AG09319 (cell line): ENCODE measurements around the gene UQCRC1.

Experiments used
- DNase-seq: peaks from one replicate; pipeline ENCODE4 v3.0.0-alpha.2; 2010; ENCODE audit warnings: low read depth; ENCODE audit errors: extremely low read depth
- TF ChIP-seq, protein P1 (sequence below): IDR thresholded peaks from 2 replicates; pipeline ENCODE4 v1.5.1; 2011; ENCODE audit warnings: low read depth, mild to moderate bottlenecking, inconsistent platforms, low read length, moderate library complexity

Gene UQCRC1

DNA sequence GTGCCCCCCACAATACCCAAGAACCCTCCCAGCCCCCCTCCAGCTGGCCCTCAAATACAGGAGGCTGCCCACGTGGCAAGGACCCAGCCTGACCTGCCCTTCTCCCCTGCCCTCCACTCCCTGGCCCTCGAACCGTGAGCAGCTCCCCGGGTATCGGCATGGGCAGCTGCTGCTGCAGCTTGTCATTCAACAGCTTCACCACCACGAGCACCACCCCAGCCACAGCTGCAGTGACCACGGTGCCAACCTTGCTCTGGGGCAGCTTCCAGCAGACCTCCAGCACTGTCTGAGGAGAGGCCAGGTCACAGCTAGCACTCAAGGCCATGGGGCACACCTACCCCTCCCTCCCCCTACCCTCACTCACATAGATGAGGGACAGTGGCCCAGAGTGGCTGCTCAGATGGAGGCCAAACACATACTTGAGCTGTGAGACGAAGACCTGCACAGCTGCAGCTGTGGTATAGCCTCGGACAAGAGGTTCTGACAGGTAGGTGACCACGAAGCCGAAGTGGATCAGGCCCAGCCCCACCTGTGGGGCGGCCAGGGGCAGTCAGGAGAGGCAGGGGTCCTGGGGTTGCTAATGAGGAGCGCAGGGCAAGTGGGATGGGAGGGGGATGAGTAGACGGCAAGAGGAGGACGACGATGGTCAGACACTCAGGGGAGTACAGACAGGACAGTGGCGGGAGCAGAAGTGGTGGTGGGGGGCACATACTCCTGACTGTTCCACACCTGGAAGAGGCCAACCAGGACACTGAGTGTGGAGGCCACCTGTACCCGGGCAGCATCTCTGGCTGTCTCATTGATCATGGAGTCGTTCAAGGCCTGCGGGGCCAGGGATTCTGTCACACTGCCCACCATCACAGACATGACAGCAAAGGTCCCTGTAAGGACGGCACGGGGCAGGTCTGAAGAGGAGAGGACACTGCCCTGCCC, 22.3 kb upstream of the UQCRC1 start:
- DNase-seq: no peak

DNA sequence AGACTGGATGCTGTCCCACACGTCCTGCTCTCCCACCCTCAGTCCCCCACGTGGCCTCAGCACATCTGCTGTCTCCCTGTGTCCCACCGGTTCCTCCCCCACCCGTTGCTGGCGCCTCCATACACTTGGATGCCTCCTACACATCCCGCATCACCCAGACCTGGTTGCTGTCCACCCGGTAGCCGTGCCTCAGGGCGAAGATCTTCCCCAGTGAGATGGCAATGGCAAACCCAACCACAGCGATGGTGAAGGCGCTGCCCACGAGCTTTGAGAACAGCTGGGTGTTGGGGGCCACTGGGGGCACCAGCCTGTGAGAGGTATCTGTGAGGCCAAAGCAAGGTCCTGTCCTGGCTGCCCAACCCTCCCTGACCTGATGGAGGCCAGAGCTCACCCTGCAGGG, 21.4 kb upstream of the UQCRC1 start:
- DNase-seq: no peak
- TF ChIP-seq, protein P1, sequence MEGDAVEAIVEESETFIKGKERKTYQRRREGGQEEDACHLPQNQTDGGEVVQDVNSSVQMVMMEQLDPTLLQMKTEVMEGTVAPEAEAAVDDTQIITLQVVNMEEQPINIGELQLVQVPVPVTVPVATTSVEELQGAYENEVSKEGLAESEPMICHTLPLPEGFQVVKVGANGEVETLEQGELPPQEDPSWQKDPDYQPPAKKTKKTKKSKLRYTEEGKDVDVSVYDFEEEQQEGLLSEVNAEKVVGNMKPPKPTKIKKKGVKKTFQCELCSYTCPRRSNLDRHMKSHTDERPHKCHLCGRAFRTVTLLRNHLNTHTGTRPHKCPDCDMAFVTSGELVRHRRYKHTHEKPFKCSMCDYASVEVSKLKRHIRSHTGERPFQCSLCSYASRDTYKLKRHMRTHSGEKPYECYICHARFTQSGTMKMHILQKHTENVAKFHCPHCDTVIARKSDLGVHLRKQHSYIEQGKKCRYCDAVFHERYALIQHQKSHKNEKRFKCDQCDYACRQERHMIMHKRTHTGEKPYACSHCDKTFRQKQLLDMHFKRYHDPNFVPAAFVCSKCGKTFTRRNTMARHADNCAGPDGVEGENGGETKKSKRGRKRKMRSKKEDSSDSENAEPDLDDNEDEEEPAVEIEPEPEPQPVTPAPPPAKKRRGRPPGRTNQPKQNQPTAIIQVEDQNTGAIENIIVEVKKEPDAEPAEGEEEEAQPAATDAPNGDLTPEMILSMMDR: no peak

More for the DNA sequence above, 22.3 kb upstream of the UQCRC1 start:
- TF ChIP-seq, protein P1: no peak

DNA sequence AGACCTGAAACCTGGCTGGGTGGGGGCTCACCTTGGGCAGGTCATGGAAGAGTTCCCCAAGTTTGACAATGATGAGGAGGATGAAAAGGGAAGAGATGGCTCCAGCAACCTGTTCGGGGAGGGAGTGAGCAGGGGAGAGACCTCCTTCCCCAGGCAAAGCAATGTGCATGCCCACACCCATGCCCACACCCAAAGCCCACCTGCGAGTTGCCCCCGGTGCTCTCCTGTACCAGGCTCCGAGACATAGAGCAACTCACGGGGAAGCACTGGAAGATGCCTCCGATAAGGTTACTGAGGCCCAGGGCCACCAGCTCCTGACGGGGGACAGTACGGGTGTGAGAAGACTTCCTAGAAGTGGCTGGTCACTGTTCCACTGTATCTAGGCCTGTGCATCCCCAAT, 21.0 kb upstream of the UQCRC1 start:
- TF ChIP-seq, protein P1: no peak
- DNase-seq: no peak

DNA sequence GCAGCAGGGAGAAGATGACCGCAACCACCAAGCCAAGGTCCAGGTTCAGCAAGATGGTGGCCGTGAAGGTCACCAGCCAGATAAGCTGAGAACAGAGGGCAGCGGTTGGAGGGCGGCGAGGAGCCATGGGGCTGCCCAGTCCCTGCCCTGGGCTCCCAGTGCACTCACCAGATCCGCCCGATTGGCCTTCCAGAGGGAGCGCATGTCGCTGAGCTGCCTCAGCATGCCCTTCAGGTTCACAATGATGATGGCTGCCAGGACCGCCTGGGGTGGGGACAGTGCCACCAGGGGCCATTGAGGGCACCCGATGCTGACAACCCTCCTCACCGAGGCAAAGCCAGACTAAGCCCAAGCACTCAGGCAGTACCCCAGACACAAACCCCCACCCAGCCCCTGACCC, 20.4 kb upstream of the UQCRC1 start:
- TF ChIP-seq, protein P1: no peak
- no peak for DNase-seq

DNA sequence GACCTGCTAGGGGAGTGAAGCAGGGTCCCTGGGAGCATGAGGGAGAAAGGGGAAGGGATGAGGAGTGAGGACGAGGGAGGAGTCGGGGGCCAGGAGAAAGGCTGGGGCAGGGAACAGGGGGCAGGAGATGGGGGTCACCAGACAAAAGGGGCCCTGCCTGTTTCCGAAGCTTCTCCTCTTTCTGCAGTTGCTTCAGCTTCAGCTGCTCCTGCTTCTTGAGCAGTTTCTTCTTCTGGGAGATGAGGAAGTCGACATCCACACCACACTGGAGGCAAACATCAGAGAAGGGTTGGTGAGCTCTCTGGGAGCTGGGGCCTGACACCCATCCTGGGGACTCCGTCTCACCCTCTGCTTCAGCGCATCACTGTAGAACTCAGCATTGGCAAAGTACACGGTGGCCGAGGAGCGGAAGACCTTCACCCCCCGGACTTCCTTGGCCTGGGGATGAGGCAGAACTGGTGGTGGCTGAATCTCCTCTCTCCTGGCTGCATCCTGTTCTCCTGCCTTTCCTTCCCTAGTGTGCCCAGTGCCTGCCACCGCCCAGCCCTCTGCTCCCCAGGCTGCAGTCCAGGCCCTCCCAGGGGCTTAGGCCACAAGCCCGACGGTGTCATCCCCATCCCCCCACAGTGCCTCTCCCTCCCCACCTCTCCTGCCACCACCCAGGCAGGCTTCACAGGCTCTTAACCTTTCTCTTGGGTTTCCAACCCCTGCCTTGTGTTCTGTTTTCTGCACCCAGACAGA, 19.0 kb upstream of the UQCRC1 start:
- TF ChIP-seq, protein P1: no peak
- DNase-seq: no peak

DNA sequence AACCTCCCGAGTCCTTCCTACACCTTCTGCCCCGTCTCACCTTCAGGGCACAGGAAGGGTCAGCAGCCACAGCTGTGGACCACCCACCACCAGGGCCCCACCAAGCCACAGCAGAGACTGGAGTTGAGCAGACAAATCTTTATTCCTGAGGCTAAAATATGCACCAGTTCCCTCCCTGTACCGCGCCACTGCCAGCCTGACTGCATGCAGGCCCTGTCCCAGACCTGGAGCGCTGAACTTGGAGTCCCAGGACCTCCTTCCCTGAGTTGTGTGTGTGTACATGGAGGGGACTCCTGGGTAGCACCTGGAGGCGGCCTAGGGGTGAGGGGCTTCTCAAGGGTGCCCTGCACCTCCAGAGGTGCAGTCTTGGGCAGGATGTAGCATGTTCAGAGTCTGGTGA, 16.2 kb upstream of the UQCRC1 start:
- DNase-seq: no peak
- TF ChIP-seq, protein P1: no peak

DNA sequence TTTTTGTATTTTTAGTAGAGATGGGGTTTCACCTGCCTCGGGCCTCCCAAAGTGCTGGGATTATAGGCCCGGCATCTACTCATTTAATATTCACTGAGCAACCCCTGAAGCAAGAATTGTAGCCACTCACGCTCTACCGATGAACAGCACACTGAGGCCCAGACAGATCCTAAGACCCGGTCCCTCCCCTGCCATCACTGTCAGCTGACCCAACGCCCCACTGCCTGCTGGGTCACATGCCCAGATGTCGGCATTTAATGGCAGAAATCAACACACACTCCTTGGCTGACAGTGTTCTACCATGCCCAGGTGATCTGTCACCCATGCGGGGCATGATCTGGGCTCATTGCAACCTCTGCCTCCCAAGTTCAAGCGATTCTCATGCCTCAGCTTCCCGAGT, 15.3 kb upstream of the UQCRC1 start:
- no peak for DNase-seq
- TF ChIP-seq, protein P1: no peak
